ENCODE measurements around the gene BAZ1A. TPM values are rescaled to one million over a fixed set of nuclear protein-coding genes. Genes with fewer than 3 reads are reported as not detected.

The BAZ1A gene
- total RNA-seq, 1 experiment from 2014 or later: 28.2 TPM

DNA sequence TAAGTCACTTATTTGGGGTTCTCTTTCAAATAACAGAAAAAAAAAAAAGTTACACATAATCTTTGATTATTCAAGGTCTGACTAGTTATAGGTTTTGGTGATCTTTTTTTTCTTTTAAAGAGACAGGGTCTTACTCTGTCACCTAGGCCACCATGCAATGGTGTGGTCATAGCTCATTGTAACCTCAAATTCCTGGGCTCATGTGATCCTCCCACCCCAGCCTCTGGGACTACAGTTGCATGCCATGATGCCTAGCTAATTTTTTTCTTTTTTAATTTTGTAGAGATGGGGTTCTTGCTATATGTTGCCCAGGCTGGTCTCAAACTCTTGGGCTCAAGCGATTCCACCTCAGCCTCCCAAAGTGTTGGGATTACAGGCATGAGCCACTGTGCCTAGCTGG, 104.3 kb downstream of the BAZ1A start (continued):
- TF ChIP-seq, protein P1, sequence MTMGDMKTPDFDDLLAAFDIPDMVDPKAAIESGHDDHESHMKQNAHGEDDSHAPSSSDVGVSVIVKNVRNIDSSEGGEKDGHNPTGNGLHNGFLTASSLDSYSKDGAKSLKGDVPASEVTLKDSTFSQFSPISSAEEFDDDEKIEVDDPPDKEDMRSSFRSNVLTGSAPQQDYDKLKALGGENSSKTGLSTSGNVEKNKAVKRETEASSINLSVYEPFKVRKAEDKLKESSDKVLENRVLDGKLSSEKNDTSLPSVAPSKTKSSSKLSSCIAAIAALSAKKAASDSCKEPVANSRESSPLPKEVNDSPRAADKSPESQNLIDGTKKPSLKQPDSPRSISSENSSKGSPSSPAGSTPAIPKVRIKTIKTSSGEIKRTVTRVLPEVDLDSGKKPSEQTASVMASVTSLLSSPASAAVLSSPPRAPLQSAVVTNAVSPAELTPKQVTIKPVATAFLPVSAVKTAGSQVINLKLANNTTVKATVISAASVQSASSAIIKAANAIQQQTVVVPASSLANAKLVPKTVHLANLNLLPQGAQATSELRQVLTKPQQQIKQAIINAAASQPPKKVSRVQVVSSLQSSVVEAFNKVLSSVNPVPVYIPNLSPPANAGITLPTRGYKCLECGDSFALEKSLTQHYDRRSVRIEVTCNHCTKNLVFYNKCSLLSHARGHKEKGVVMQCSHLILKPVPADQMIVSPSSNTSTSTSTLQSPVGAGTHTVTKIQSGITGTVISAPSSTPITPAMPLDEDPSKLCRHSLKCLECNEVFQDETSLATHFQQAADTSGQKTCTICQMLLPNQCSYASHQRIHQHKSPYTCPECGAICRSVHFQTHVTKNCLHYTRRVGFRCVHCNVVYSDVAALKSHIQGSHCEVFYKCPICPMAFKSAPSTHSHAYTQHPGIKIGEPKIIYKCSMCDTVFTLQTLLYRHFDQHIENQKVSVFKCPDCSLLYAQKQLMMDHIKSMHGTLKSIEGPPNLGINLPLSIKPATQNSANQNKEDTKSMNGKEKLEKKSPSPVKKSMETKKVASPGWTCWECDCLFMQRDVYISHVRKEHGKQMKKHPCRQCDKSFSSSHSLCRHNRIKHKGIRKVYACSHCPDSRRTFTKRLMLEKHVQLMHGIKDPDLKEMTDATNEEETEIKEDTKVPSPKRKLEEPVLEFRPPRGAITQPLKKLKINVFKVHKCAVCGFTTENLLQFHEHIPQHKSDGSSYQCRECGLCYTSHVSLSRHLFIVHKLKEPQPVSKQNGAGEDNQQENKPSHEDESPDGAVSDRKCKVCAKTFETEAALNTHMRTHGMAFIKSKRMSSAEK (CRISPR knock-in tag; IDR thresholded peaks at IDR 0.05; ENCODE audit: borderline replicate concordance): no peak
- TF ChIP-seq, protein P2, sequence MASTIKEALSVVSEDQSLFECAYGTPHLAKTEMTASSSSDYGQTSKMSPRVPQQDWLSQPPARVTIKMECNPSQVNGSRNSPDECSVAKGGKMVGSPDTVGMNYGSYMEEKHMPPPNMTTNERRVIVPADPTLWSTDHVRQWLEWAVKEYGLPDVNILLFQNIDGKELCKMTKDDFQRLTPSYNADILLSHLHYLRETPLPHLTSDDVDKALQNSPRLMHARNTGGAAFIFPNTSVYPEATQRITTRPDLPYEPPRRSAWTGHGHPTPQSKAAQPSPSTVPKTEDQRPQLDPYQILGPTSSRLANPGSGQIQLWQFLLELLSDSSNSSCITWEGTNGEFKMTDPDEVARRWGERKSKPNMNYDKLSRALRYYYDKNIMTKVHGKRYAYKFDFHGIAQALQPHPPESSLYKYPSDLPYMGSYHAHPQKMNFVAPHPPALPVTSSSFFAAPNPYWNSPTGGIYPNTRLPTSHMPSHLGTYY (CRISPR knock-in tag; IDR thresholded peaks at IDR 0.05): no peak
- no peak for TF ChIP-seq NFYB (CRISPR knock-in tag; conservative IDR thresholded peaks at IDR 0.05; ENCODE audit: low read depth)
- TF ChIP-seq NR1H2 (CRISPR knock-in tag; IDR thresholded peaks at IDR 0.05): no peak
- TF ChIP-seq ZNF423 (CRISPR knock-in tag; IDR thresholded peaks at IDR 0.05): no peak
- TF ChIP-seq, protein P3, sequence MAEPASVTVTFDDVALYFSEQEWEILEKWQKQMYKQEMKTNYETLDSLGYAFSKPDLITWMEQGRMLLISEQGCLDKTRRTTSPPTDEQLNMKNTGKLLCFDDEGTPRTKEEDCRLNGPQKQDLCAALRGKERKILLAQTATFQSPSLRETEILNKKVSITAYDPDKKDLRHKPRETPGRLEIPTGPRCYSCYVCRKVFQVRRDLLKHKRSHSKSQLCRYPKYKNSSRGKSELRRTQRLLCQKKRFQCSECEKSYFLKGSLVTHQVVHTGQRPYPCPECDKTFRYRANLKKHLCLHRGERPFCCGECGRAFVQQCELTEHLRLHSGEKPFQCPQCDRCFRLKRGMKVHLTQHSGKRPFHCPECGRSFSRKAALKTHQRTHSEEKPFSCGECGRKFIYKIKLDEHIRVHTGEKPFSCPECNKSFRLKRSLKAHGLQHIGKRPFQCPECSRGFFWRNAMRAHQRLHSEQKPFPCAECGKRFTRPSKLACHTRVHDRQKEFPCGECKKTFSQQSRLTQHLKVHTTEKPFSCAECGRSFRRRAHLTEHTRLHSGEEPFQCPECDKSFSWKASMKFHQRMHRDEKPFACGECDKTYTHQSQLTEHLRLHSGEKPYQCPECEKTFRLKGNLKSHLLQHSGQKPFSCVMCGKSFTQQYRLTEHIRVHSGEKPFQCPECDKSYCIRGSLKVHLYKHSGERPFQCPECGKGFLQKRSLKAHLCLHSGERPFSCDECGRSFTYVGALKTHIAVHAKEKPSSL (CRISPR knock-in tag; conservative IDR thresholded peaks at IDR 0.05): no peak
- TF ChIP-seq, protein P4, sequence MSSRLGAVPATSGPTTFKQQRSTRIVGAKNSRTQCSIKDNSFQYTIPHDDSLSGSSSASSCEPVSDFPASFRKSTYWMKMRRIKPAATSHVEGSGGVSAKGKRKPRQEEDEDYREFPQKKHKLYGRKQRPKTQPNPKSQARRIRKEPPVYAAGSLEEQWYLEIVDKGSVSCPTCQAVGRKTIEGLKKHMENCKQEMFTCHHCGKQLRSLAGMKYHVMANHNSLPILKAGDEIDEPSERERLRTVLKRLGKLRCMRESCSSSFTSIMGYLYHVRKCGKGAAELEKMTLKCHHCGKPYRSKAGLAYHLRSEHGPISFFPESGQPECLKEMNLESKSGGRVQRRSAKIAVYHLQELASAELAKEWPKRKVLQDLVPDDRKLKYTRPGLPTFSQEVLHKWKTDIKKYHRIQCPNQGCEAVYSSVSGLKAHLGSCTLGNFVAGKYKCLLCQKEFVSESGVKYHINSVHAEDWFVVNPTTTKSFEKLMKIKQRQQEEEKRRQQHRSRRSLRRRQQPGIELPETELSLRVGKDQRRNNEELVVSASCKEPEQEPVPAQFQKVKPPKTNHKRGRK (CRISPR knock-in tag; IDR thresholded peaks at IDR 0.05; ENCODE audit: borderline replicate concordance): no peak
- no peak for TF ChIP-seq ARID4B (CRISPR knock-in tag; IDR thresholded peaks at IDR 0.05; ENCODE audit: borderline replicate concordance)

DNA sequence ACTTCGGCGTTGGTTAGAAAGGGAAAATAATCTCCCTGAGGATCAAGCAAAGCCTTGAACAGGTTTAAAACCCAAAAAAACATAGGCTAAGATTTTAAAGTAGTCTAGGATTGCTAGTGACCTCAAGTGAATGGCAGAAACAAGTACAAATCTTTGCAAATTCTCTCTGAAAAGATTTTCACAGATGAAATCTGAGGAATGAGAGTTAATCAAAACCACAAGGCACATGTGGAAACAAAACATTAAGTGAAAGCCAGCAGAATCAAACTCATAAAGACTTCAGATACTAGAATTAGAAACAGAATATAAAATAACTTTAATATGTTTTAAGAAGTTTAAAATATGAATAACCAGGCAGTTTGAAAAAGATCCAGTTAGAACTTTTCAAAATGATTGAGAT, 108.6 kb downstream of the BAZ1A start:
- Mint-ChIP-seq H3K36me3 (peaks cover 25% of the 10 kb centered on the region), H3K4me1 (no peaks in the 10 kb centered on the region), H3K27ac (no peak overlapping the region), H3K9me3 (no peaks in the 10 kb centered on the region), H3K4me3 (no peak overlapping the region), H3K27me3 (ENCODE audit: low read depth) (no peaks in the 10 kb centered on the region)
- DNase-seq (ENCODE audit: low spot score) (no peak), ATAC-seq (no peak)
- POLR2A ChIA-PET: no interaction called here
- CTCF ChIA-PET: interaction anchor here (0.5 to 1.2 kb wide), 3 partner anchors 40 to 331 kb away, joined by 3 to 5 read pairs (median 5); no protein-coding TSS in a partner anchor
- TF ChIP-seq MAX (CRISPR knock-in tag; IDR thresholded peaks at IDR 0.05) (no peak), USF1 (CRISPR knock-in tag; IDR thresholded peaks at IDR 0.05) (no peak), ZBTB21 (CRISPR knock-in tag; IDR thresholded peaks at IDR 0.05; ENCODE audit: borderline replicate concordance) (no peak), CREM (CRISPR knock-in tag; IDR thresholded peaks at IDR 0.05) (no peak), PRRX2 (CRISPR knock-in tag; IDR thresholded peaks at IDR 0.05) (no peak), CBFB (CRISPR knock-in tag; IDR thresholded peaks at IDR 0.05; ENCODE audit: low read depth) (no peak), SMAD3 (CRISPR knock-in tag; IDR thresholded peaks at IDR 0.05; ENCODE audit: borderline replicate concordance) (no peak), GTF2I (CRISPR knock-in tag; conservative IDR thresholded peaks at IDR 0.05) (no peak), EMX1 (CRISPR knock-in tag; IDR thresholded peaks at IDR 0.05) (no peak), ZNF416 (CRISPR knock-in tag; IDR thresholded peaks at IDR 0.05) (no peak)
- TF ChIP-seq, protein P4 (CRISPR knock-in tag; IDR thresholded peaks at IDR 0.05; ENCODE audit: borderline replicate concordance): no peak
- TF ChIP-seq, protein P2 (CRISPR knock-in tag; IDR thresholded peaks at IDR 0.05): no peak

Data from WTC11 (cell line).